OCI-LY3 (cell line): Measurements from ENCODE around the gene MRPS18A.

ENCODE experiments used
- EZH2phosphoT487 ChIP-seq: fragments of 200-600 bp; shearing (Covaris generic); IDR thresholded peaks from 2 replicates; pipeline ENCODE4 v1.6.1; 2018; ENCODE audit warnings: antibody characterized with exemption, mixed run types, low read depth
- TF ChIP-seq, protein P1 (sequence below): fragments of 200-600, 300-600 bp; sonication (generic); IDR thresholded peaks from 2 replicates; pipeline ENCODE4 v1.5.1; 2014; ENCODE audit warnings: antibody characterized with exemption, low read length, low read depth

GRCh38 chr6:43625393-43625992 lies 62.1 kb downstream of the MRPS18A start:
- TF ChIP-seq, protein P1, sequence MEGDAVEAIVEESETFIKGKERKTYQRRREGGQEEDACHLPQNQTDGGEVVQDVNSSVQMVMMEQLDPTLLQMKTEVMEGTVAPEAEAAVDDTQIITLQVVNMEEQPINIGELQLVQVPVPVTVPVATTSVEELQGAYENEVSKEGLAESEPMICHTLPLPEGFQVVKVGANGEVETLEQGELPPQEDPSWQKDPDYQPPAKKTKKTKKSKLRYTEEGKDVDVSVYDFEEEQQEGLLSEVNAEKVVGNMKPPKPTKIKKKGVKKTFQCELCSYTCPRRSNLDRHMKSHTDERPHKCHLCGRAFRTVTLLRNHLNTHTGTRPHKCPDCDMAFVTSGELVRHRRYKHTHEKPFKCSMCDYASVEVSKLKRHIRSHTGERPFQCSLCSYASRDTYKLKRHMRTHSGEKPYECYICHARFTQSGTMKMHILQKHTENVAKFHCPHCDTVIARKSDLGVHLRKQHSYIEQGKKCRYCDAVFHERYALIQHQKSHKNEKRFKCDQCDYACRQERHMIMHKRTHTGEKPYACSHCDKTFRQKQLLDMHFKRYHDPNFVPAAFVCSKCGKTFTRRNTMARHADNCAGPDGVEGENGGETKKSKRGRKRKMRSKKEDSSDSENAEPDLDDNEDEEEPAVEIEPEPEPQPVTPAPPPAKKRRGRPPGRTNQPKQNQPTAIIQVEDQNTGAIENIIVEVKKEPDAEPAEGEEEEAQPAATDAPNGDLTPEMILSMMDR: no peak
- TF ChIP-seq EZH2phosphoT487: no peak
